ENCODE results near the gene NSUN3. TPM values are rescaled to one million over a fixed set of nuclear protein-coding genes. Genes with fewer than 3 reads are reported as not detected.

The NSUN3 gene
- total and polyA plus RNA-seq, 2 donors (not counting 1 experiment from before 2014, with no cell fraction given) = 6.5 to 25.7 TPM

GRCh38 chr3:94115482-94115881 is 52.6 kb downstream of the NSUN3 start:
- intact Hi-C loops (cut with micrococcal nuclease) = no loop called here
- no peaks in the 10 kb centered on the region for H3K4me1 Mint-ChIP-seq
- H3K27me3 ChIP-seq (replicated peaks in 1 of 4; ENCODE audit: control extremely low read depth in 1 of 4, control insufficient read depth in 3 of 4, insufficient read depth in 4 of 4, low read length in 3 of 4) = no peaks in the 10 kb centered on the region
- no peaks in the 10 kb centered on the region for H3K27me3 Mint-ChIP-seq
- no peaks in the 10 kb centered on the region for H3K79me2 ChIP-seq (ENCODE audit: control insufficient read depth, insufficient read depth, low read length)
- no peaks in the 10 kb centered on the region for H3K4me1 ChIP-seq (ENCODE audit: control insufficient read depth in 2 of 2, insufficient read depth in 2 of 2, low read length in 2 of 2)
- POLR2A ChIA-PET = no interaction called here
- H2AFZ ChIP-seq (ENCODE audit: insufficient read depth, low read depth, low read length, poor library complexity, severe bottlenecking) = no peak overlapping the region
- CTCF ChIA-PET = no interaction called here
- H4K20me1 ChIP-seq (ENCODE audit: control insufficient read depth, insufficient read depth, low read length, poor library complexity, severe bottlenecking) = no peaks in the 10 kb centered on the region
- DNase-seq (no peak), ATAC-seq (ENCODE audit: low read depth) (no peak)
- peaks cover 5 to 6% of the 10 kb centered on the region in 2 experiments for H3K36me3 ChIP-seq (replicated peaks in 1 of 2; ENCODE audit: control extremely low read depth in 1 of 2, control insufficient read depth in 1 of 2, extremely low read depth in 1 of 2, insufficient read depth in 2 of 2, low read length in 1 of 2)
- TF ChIP-seq EZH2 (IDR thresholded peaks at IDR 0.05; ENCODE audit: borderline replicate concordance, insufficient read depth, low read depth, low read length, poor library complexity, severe bottlenecking) = no peak
- TF ChIP-seq CTCF (IDR thresholded peaks at IDR 0.05) = no peak
- H3K9ac ChIP-seq (ENCODE audit: low read length) = no peak overlapping the region
- no peak overlapping the region for H3K27ac Mint-ChIP-seq
- H3K9me3 Mint-ChIP-seq (ENCODE audit: insufficient read depth) = no peaks in the 10 kb centered on the region
- H3K4me3 Mint-ChIP-seq = no peak overlapping the region
- no peaks in the 10 kb centered on the region for H3K9me3 ChIP-seq (ENCODE audit: control extremely low read depth in 1 of 3, control insufficient read depth in 2 of 3, insufficient read depth in 1 of 3, low read length in 2 of 3)
- WGBS (ENCODE audit: insufficient coverage) = 86% methylated on average over 1 of the region's 6 CpGs
- no peak overlapping the region for H3K4me3 ChIP-seq (ENCODE audit: control extremely low read depth in 1 of 5, extremely low read depth in 1 of 5, insufficient read depth in 1 of 5, low read depth in 2 of 5, low read length in 4 of 5)
- H3K4me2 ChIP-seq (replicated peaks; ENCODE audit: low read depth, low read length, poor library complexity, severe bottlenecking) = no peak overlapping the region
- no peak overlapping the region for H3K27ac ChIP-seq (ENCODE audit: low read length in 2 of 2)

GRCh38 chr3:94117729-94118128 is 54.9 kb downstream of the NSUN3 start:
- Mint-ChIP-seq H3K9me3 (ENCODE audit: insufficient read depth) (no peaks in the 10 kb centered on the region), H3K27ac (no peak overlapping the region), H3K4me3 (no peak overlapping the region), H3K27me3 (no peaks in the 10 kb centered on the region), H3K4me1 (no peaks in the 10 kb centered on the region)
- H3K4me1 ChIP-seq (ENCODE audit: control insufficient read depth in 2 of 2, insufficient read depth in 2 of 2, low read length in 2 of 2) = no peaks in the 10 kb centered on the region
- H3K27me3 ChIP-seq (replicated peaks in 1 of 4; ENCODE audit: control extremely low read depth in 1 of 4, control insufficient read depth in 3 of 4, insufficient read depth in 4 of 4, low read length in 3 of 4) = no peaks in the 10 kb centered on the region
- no peak overlapping the region for H3K27ac ChIP-seq (ENCODE audit: low read length in 2 of 2)
- H3K36me3 ChIP-seq (replicated peaks in 1 of 2; ENCODE audit: control extremely low read depth in 1 of 2, control insufficient read depth in 1 of 2, extremely low read depth in 1 of 2, insufficient read depth in 2 of 2, low read length in 1 of 2) = peaks cover 0 to 4% of the 10 kb centered on the region in 2 experiments
- no peak overlapping the region for H3K4me3 ChIP-seq (ENCODE audit: control extremely low read depth in 1 of 5, extremely low read depth in 1 of 5, insufficient read depth in 1 of 5, low read depth in 2 of 5, low read length in 4 of 5)
- CTCF ChIA-PET = no interaction called here
- TF ChIP-seq EZH2 (IDR thresholded peaks at IDR 0.05; ENCODE audit: borderline replicate concordance, insufficient read depth, low read depth, low read length, poor library complexity, severe bottlenecking) (no peak), CTCF (IDR thresholded peaks at IDR 0.05) (no peak)
- H3K9me3 ChIP-seq (ENCODE audit: control extremely low read depth in 1 of 3, control insufficient read depth in 2 of 3, insufficient read depth in 1 of 3, low read length in 2 of 3) = no peaks in the 10 kb centered on the region
- intact Hi-C loops (cut with micrococcal nuclease) = no loop called here
- no peaks in the 10 kb centered on the region for H3K79me2 ChIP-seq (ENCODE audit: control insufficient read depth, insufficient read depth, low read length)
- H3K9ac ChIP-seq (ENCODE audit: low read length) = no peak overlapping the region
- no peak for ATAC-seq (ENCODE audit: low read depth)
- no peak overlapping the region for H3K4me2 ChIP-seq (replicated peaks; ENCODE audit: low read depth, low read length, poor library complexity, severe bottlenecking)
- WGBS (ENCODE audit: insufficient coverage) = no CpG with 5 or more reads among the region's 2 CpGs
- DNase-seq = no peak
- POLR2A ChIA-PET = no interaction called here
- H4K20me1 ChIP-seq (ENCODE audit: control insufficient read depth, insufficient read depth, low read length, poor library complexity, severe bottlenecking) = no peaks in the 10 kb centered on the region
- H2AFZ ChIP-seq (ENCODE audit: insufficient read depth, low read depth, low read length, poor library complexity, severe bottlenecking) = no peak overlapping the region
